HFF-Myc (cell line): ENCODE measurements around the gene SLIT1.

Experiments
- DNase-seq: peaks from one replicate; pipeline ENCODE4 v3.0.0-alpha.2; 2011; ENCODE audit warnings: low read depth; ENCODE audit errors: extremely low read depth
- H3K4me3 ChIP-seq: replicated peaks from 2 replicates; pipeline ENCODE4 v1.5.1; 2011; ENCODE audit warnings: low read depth, mild to moderate bottlenecking, control low read depth, low read length
- TF ChIP-seq, protein P1 (sequence below): IDR thresholded peaks from 2 replicates; pipeline ENCODE4 v1.5.1; 2012; ENCODE audit warnings: mild to moderate bottlenecking, low read depth, low read length, control low read depth; ENCODE audit errors: missing control alignments

The SLIT1 gene

GRCh38 chr10:97065128-97065527 is 120.6 kb downstream of the SLIT1 start:
- H3K4me3 ChIP-seq, result no peak overlapping the region
- TF ChIP-seq, protein P1, sequence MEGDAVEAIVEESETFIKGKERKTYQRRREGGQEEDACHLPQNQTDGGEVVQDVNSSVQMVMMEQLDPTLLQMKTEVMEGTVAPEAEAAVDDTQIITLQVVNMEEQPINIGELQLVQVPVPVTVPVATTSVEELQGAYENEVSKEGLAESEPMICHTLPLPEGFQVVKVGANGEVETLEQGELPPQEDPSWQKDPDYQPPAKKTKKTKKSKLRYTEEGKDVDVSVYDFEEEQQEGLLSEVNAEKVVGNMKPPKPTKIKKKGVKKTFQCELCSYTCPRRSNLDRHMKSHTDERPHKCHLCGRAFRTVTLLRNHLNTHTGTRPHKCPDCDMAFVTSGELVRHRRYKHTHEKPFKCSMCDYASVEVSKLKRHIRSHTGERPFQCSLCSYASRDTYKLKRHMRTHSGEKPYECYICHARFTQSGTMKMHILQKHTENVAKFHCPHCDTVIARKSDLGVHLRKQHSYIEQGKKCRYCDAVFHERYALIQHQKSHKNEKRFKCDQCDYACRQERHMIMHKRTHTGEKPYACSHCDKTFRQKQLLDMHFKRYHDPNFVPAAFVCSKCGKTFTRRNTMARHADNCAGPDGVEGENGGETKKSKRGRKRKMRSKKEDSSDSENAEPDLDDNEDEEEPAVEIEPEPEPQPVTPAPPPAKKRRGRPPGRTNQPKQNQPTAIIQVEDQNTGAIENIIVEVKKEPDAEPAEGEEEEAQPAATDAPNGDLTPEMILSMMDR, result no peak
- DNase-seq, result no peak

- no peak for DNase-seq
- no peak overlapping the region for H3K4me3 ChIP-seq
- TF ChIP-seq, protein P1, result no peak
Observed at GRCh38 chr10:97063983-97064837, 121.5 kb downstream of the SLIT1 start.

GRCh38 chr10:97063271-97063982 is 122.3 kb downstream of the SLIT1 start:
- DNase-seq, result no peak
- no peak overlapping the region for H3K4me3 ChIP-seq
- TF ChIP-seq, protein P1, result no peak

- no peak for DNase-seq
Observed at GRCh38 chr10:97062456-97062855, 123.3 kb downstream of the SLIT1 start.

DNA sequence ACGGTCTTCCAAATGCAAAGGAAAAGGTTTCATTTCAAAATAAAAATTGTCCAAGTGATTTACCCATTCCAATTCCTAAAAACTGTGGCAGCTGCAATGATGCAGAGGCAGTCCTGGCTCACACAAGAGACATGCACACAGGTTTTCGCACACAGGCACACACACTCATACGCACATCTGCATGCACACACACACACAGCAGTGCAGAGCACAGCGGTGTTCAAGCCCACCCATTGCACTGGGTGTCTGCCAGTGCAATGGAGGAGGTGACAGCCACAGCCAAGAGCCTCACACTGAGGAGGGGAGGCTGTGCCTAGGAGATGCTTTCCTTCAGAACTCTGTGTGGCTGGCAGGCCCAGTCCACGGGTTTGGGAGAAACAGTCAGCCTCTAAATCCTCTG is 123.7 kb downstream of the SLIT1 start:
- no peak overlapping the region for H3K4me3 ChIP-seq
- TF ChIP-seq, protein P1, result no peak
- no peak for DNase-seq

More at GRCh38 chr10:97062456-97062855, 123.3 kb downstream of the SLIT1 start:
- H3K4me3 ChIP-seq, result no peak overlapping the region
- TF ChIP-seq, protein P1, result no peak

DNA sequence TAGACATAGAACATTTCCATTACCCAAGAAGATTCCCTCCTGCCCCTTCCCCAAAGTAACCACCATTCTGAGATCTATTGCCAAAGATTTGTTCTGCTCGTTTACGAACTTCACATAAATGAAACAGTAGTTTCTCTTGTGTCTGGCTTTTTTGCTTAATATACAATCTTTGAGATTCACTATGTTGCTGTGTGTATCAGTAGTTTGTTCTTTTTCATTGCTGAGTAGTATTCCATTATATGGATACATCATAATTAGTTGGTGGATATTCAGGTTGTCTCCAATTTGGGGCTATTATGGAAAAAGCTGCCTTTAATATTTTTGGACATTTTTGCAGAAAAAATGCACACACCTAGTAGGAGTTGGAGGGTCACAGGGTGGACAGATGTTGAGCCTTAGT is 124.3 kb downstream of the SLIT1 start:
- H3K4me3 ChIP-seq, result no peak overlapping the region
- TF ChIP-seq, protein P1, result no peak
- no peak for DNase-seq
